ENCODE data around the gene CHCHD6.

GRCh38 chr3:126936853-126937425 lies 232.9 kb downstream of the CHCHD6 start:
- TF ChIP-seq CTCF (conservative IDR thresholded peaks at IDR 0.05 in 1 of 2, IDR thresholded peaks at IDR 0.05 in 1 of 2; ENCODE audit: extremely low read depth in 1 of 2, insufficient read depth in 1 of 2, low read depth in 1 of 2, low read length in 2 of 2), result no peak
- TF ChIP-seq EZH2 (IDR thresholded peaks at IDR 0.05; ENCODE audit: borderline replicate concordance, low read length), result no peak

Measured in mammary epithelial cell (primary cell).